Glutamatergic neuron (in vitro differentiated cells): ENCODE results near the gene LRP1. TPM values are rescaled to one million over a fixed set of nuclear protein-coding genes. Genes with fewer than 3 reads are reported as not detected.

Experiments used
- DNase-seq: peaks from one replicate; pipeline ENCODE4 v3.0.0; 2022
- H3K27ac Mint-ChIP-seq: one replicate; pipeline ENCODE4 v1.8.0; 2020; ENCODE audit warnings: mild to moderate bottlenecking, mixed read lengths, inconsistent platforms; ENCODE audit not compliant: unreplicated experiment
- H3K27me3 Mint-ChIP-seq: one replicate; pipeline ENCODE4 v1.8.0; 2020; ENCODE audit warnings: mild to moderate bottlenecking, moderate library complexity, mixed read lengths, inconsistent platforms; ENCODE audit not compliant: unreplicated experiment
- H3K36me3 Mint-ChIP-seq: one replicate; pipeline ENCODE4 v1.8.0; 2020; ENCODE audit warnings: mild to moderate bottlenecking, mixed read lengths, inconsistent platforms; ENCODE audit not compliant: unreplicated experiment
- H3K4me1 Mint-ChIP-seq: one replicate; pipeline ENCODE4 v1.8.0; 2020; ENCODE audit warnings: mild to moderate bottlenecking, low read depth, mixed read lengths, inconsistent platforms; ENCODE audit not compliant: unreplicated experiment
- H3K4me3 Mint-ChIP-seq: one replicate; pipeline ENCODE4 v1.8.0; 2020; ENCODE audit warnings: mild to moderate bottlenecking, mixed read lengths, inconsistent platforms; ENCODE audit not compliant: unreplicated experiment
- H3K9me3 Mint-ChIP-seq: one replicate; pipeline ENCODE4 v1.8.0; 2020; ENCODE audit warnings: mild to moderate bottlenecking, moderate library complexity, mixed read lengths, inconsistent platforms; ENCODE audit not compliant: unreplicated experiment
- total RNA-seq: library from RNA; stranded (reverse); fragmentation: NEBNext Ultra II Directional; extraction: Animal tissue kit (Norgen Biotek cat#: 25700); gene quantifications from one replicate; pipeline ENCODE4 v1.2.1, GENCODE V29; 2021; ENCODE audit not compliant: unreplicated experiment
- TF ChIP-seq, protein P1 (sequence below): fragments of 200-600 bp; sonication (generic); IDR thresholded peaks from one replicate; pipeline ENCODE4 v1.5.0; 2021; ENCODE audit not compliant: partially characterized antibody, unreplicated experiment

LRP1 gene
- total RNA-seq, 1 donor from 2014 or later: 125 TPM

DNA sequence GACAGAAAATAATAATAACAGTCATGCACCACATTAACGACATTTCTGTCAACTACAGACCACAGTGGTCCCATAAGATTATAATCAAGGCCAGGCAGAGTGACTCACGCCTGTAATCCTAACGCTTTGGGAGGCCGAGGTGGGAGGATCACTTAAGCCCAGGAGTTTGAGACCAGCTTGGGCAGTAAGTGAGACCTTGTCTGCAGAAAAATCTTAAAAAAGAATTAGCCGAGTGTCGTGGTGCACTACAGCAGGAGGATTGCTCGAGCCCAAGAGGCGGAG, 30.8 kb upstream of the LRP1 start:
- H3K36me3 Mint-ChIP-seq: no peaks in the 10 kb centered on the region
- TF ChIP-seq, protein P1, sequence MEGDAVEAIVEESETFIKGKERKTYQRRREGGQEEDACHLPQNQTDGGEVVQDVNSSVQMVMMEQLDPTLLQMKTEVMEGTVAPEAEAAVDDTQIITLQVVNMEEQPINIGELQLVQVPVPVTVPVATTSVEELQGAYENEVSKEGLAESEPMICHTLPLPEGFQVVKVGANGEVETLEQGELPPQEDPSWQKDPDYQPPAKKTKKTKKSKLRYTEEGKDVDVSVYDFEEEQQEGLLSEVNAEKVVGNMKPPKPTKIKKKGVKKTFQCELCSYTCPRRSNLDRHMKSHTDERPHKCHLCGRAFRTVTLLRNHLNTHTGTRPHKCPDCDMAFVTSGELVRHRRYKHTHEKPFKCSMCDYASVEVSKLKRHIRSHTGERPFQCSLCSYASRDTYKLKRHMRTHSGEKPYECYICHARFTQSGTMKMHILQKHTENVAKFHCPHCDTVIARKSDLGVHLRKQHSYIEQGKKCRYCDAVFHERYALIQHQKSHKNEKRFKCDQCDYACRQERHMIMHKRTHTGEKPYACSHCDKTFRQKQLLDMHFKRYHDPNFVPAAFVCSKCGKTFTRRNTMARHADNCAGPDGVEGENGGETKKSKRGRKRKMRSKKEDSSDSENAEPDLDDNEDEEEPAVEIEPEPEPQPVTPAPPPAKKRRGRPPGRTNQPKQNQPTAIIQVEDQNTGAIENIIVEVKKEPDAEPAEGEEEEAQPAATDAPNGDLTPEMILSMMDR: no peak
- peaks cover 6% of the 10 kb centered on the region for H3K27me3 Mint-ChIP-seq
- peaks cover 20% of the 10 kb centered on the region for H3K4me1 Mint-ChIP-seq
- no peak for DNase-seq
- H3K9me3 Mint-ChIP-seq: peaks cover 2% of the 10 kb centered on the region
- no peak overlapping the region for H3K27ac Mint-ChIP-seq
- H3K4me3 Mint-ChIP-seq: no peak overlapping the region

DNA sequence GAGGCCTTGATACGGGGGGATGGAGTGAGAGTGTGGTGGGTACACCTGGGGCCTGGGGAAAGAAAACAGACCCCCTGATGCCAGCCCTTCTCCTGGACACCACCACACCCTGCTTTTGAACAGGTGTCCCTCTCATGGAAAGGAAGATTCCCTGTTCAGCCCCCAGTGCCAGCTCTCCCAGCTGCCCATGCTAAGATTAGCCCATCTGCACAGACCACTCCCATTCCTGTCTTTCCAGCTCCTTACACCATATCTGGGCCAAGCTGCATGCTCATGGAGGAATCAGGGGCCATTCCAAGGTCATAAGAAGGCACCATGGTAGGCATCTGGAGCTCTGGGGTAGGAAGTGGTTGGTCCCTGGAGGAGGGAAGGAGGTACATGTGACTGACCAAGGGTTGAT, 29.7 kb upstream of the LRP1 start:
- TF ChIP-seq, protein P1: no peak
- Mint-ChIP-seq H3K4me1 (peaks cover 19% of the 10 kb centered on the region), H3K9me3 (peaks cover 2% of the 10 kb centered on the region), H3K27ac (no peak overlapping the region), H3K27me3 (peaks cover 3% of the 10 kb centered on the region), H3K4me3 (no peak overlapping the region), H3K36me3 (no peaks in the 10 kb centered on the region)
- DNase-seq: no peak

- peaks cover 15% of the 10 kb centered on the region for H3K4me1 Mint-ChIP-seq
- no peaks in the 10 kb centered on the region for H3K36me3 Mint-ChIP-seq
- no peak for DNase-seq
- no peak overlapping the region for H3K4me3 Mint-ChIP-seq
- peaks cover 1% of the 10 kb centered on the region for H3K27me3 Mint-ChIP-seq
- H3K27ac Mint-ChIP-seq: no peak overlapping the region
- H3K9me3 Mint-ChIP-seq: peaks cover 2% of the 10 kb centered on the region
- TF ChIP-seq, protein P1: no peak
Observed at GRCh38 chr12:57099047-57099714, 29.1 kb upstream of the LRP1 start.

GRCh38 chr12:57099766-57100165, 28.5 kb upstream of the LRP1 start:
- Mint-ChIP-seq H3K27me3 (peaks cover 1% of the 10 kb centered on the region), H3K36me3 (no peaks in the 10 kb centered on the region), H3K4me3 (no peak overlapping the region), H3K9me3 (peaks cover 2% of the 10 kb centered on the region), H3K4me1 (peaks cover 9% of the 10 kb centered on the region), H3K27ac (no peak overlapping the region)
- DNase-seq: no peak
- TF ChIP-seq, protein P1: no peak

GRCh38 chr12:57101892-57102695, 26.2 kb upstream of the LRP1 start:
- Mint-ChIP-seq H3K4me1 (no peaks in the 10 kb centered on the region), H3K27me3 (peaks cover 3% of the 10 kb centered on the region), H3K36me3 (no peaks in the 10 kb centered on the region), H3K4me3 (no peak overlapping the region), H3K27ac (no peak overlapping the region), H3K9me3 (peaks cover 3% of the 10 kb centered on the region)
- TF ChIP-seq, protein P1: no peak
- no peak for DNase-seq
